HepG2 (cell line): ENCODE measurements around the gene ZMYM3. TPM values are rescaled to one million over a fixed set of nuclear protein-coding genes. Genes with fewer than 3 reads are reported as not detected.
A peak's percentile ranks its signal among the peaks of the same experiment; 100 is the strongest.

ENCODE experiments used
- AGO2 ChIP-seq: fragments of 200-400 bp; formaldehyde crosslinking; optimal IDR thresholded peaks from 2 replicates; pipeline ENCODE3; 2017; ENCODE audit warnings: mild to moderate bottlenecking, low read depth, low read length, moderate library complexity
- ELF1 ChIP-seq: sonication (generic); formaldehyde crosslinking; IDR thresholded peaks from 2 replicates; pipeline ENCODE4 v1.4.0; 2020; ENCODE audit warnings: missing genetic modification reagents
- FOXK1 ChIP-seq: sonication (generic); formaldehyde crosslinking; IDR thresholded peaks from 2 replicates; pipeline ENCODE4 v1.4.0; 2020; ENCODE audit warnings: low read depth, missing genetic modification reagents, borderline replicate concordance
- GATAD1 ChIP-seq: IDR thresholded peaks from 2 replicates; pipeline ENCODE4 v1.6.1; 2016; ENCODE audit warnings: missing genetic modification reagents, missing compliant biosample characterization
- HDAC1 ChIP-seq: sonication (generic); formaldehyde crosslinking; IDR thresholded peaks from 2 replicates; pipeline ENCODE4 v1.5.1; 2020; ENCODE audit warnings: mild to moderate bottlenecking, missing genetic modification reagents
- HNRNPL ChIP-seq: fragments of 200-400 bp; formaldehyde crosslinking; IDR thresholded peaks from 2 replicates; pipeline ENCODE4 v1.6.1; 2017; ENCODE audit warnings: mild to moderate bottlenecking, low read depth, low read length
- MAX ChIP-seq: IDR thresholded peaks from 2 replicates; pipeline ENCODE4 v1.6.1; 2012; ENCODE audit warnings: inconsistent platforms
- NFYB ChIP-seq: sonication (generic); formaldehyde crosslinking; IDR thresholded peaks from 2 replicates; pipeline ENCODE4 v1.4.0; 2020; ENCODE audit warnings: missing genetic modification reagents
- ZGPAT ChIP-seq: IDR thresholded peaks from 2 replicates; pipeline ENCODE4 v1.6.1; 2016; ENCODE audit warnings: mild to moderate bottlenecking
- ZMYM4 ChIP-seq: sonication (generic); formaldehyde crosslinking; IDR thresholded peaks from 2 replicates; pipeline ENCODE4 v1.8.1; 2023; ENCODE audit warnings: mild to moderate bottlenecking, missing genetic modification reagents
- ZNF275 ChIP-seq: sonication (generic); formaldehyde crosslinking; IDR thresholded peaks from 2 replicates; pipeline ENCODE4 v1.8.0; 2022; ENCODE audit warnings: missing genetic modification reagents, mild to moderate bottlenecking, inconsistent platforms, borderline replicate concordance
- ZNF281 ChIP-seq: sonication (generic); formaldehyde crosslinking; IDR thresholded peaks from 2 replicates; pipeline ENCODE4 v1.4.0; 2020; ENCODE audit warnings: missing genetic modification reagents, borderline replicate concordance
- ZNF775 ChIP-seq: sonication (generic); formaldehyde crosslinking; IDR thresholded peaks from 2 replicates; pipeline ENCODE4 v1.4.0; 2020; ENCODE audit warnings: missing genetic modification reagents, mild to moderate bottlenecking, moderate library complexity, borderline replicate concordance
- ZNF777 ChIP-seq: sonication (generic); formaldehyde crosslinking; IDR thresholded peaks from 2 replicates; pipeline ENCODE4 v1.4.0; 2020; ENCODE audit warnings: missing genetic modification reagents
- ZNF788 ChIP-seq: sonication (generic); formaldehyde crosslinking; IDR thresholded peaks from 2 replicates; pipeline ENCODE4 v1.5.0; 2020; ENCODE audit warnings: mild to moderate bottlenecking, missing genetic modification reagents, borderline replicate concordance
- polyA plus RNA-seq, 8 experiments: library from polyadenylated mRNA; depleted of rRNA in 3 of 8; stranded (reverse) in 7 of 8; unstranded in 1 of 8; fragments of >200 nt; fragmentation: Illumina TruSeq in 4 of 8; extraction: Trizol in 4 of 8; gene quantifications; 2 replicates each; pipeline versions ENCODE4 v1.2.1 to v1.2.3, GENCODE V29; 2011 to 2016; ENCODE audit warnings: low read depth in 4 of 8, missing spikeins in 1 of 8, mixed read lengths in 1 of 8; ENCODE audit not compliant: insufficient read depth in 1 of 8
- total RNA-seq, 5 experiments: library from RNA; depleted of rRNA; stranded (reverse); fragments of >200 nt; fragmentation: Illumina TruSeq; extraction: Trizol; gene quantifications; 2 replicates each; pipeline ENCODE4 v1.2.3, GENCODE V29; 2016; ENCODE audit warnings: low read depth in 1 of 5
- TF ChIP-seq, protein P1 (sequence below): sonication (generic); formaldehyde crosslinking; IDR thresholded peaks from 2 replicates; pipeline ENCODE4 v1.5.1; 2020; ENCODE audit warnings: missing genetic modification reagents, mild to moderate bottlenecking, borderline replicate concordance
- TF ChIP-seq, protein P2 (sequence below): sonication (generic); formaldehyde crosslinking; IDR thresholded peaks from 2 replicates; pipeline ENCODE4 v1.4.0; 2020; ENCODE audit warnings: mild to moderate bottlenecking, low read depth, missing genetic modification reagents
- TF ChIP-seq, protein P3 (sequence below): sonication (generic); formaldehyde crosslinking; IDR thresholded peaks from 2 replicates; pipeline ENCODE4 v1.4.0; 2020; ENCODE audit warnings: mild to moderate bottlenecking, missing genetic modification reagents

The ZMYM3 gene
- total and polyA plus RNA-seq, 2 of the 13 experiments (the other 11 are each of a cell fraction or from before 2014, with no cell fraction given), result 26.4 to 35.4 TPM

GRCh38 chrX:71283403-71284143, 29.6 kb upstream of the ZMYM3 start, which contains the start of gene NONO (continued):
- TF ChIP-seq ZGPAT (CRISPR knock-in tag) (peak; percentile 21; the same call in 1 of the 2 replicates), MAX (0 out of 2 replicates have a peak, but pooled peaks have one; percentile 8), ZNF777 (CRISPR knock-in tag) (0 out of 2 replicates have a peak, but pooled peaks have one; percentile 31), ZNF788 (CRISPR knock-in tag) (no peak), HDAC1 (peak; percentile 57; the same call in 1 of the 2 replicates), ZNF275 (CRISPR knock-in tag) (0 out of 2 replicates have a peak, but pooled peaks have one; percentile 56), AGO2 (peak; percentile 71), HNRNPL (0 out of 2 replicates have a peak, but pooled peaks have one; percentile 54), ZNF775 (CRISPR knock-in tag) (no peak), FOXK1 (CRISPR knock-in tag) (no peak), NFYB (CRISPR knock-in tag) (peak; percentile 86), ELF1 (0 out of 2 replicates have a peak, but pooled peaks have one; percentile 23), ZNF281 (peak; percentile 52; the same call in 1 of the 2 replicates), GATAD1 (CRISPR knock-in tag) (peak; percentile 40; the same call in 1 of the 2 replicates), ZMYM4 (CRISPR knock-in tag) (peak; percentile 41; the same call in 1 of the 2 replicates)
- TF ChIP-seq, protein P1, sequence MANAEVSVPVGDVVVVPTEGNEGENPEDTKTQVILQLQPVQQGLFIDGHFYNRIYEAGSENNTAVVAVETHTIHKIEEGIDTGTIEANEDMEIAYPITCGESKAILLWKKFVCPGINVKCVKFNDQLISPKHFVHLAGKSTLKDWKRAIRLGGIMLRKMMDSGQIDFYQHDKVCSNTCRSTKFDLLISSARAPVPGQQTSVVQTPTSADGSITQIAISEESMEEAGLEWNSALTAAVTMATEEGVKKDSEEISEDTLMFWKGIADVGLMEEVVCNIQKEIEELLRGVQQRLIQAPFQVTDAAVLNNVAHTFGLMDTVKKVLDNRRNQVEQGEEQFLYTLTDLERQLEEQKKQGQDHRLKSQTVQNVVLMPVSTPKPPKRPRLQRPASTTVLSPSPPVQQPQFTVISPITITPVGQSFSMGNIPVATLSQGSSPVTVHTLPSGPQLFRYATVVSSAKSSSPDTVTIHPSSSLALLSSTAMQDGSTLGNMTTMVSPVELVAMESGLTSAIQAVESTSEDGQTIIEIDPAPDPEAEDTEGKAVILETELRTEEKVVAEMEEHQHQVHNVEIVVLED, result peak; percentile 53; the same call in 1 of the 2 replicates
- TF ChIP-seq, protein P2, sequence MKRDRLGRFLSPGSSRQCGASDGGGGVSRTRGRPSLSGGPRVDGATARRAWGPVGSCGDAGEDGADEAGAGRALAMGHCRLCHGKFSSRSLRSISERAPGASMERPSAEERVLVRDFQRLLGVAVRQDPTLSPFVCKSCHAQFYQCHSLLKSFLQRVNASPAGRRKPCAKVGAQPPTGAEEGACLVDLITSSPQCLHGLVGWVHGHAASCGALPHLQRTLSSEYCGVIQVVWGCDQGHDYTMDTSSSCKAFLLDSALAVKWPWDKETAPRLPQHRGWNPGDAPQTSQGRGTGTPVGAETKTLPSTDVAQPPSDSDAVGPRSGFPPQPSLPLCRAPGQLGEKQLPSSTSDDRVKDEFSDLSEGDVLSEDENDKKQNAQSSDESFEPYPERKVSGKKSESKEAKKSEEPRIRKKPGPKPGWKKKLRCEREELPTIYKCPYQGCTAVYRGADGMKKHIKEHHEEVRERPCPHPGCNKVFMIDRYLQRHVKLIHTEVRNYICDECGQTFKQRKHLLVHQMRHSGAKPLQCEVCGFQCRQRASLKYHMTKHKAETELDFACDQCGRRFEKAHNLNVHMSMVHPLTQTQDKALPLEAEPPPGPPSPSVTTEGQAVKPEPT (CRISPR knock-in tag), result no peak
- TF ChIP-seq, protein P3, sequence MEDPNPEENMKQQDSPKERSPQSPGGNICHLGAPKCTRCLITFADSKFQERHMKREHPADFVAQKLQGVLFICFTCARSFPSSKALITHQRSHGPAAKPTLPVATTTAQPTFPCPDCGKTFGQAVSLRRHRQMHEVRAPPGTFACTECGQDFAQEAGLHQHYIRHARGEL, result peak; percentile 97
